ENCODE measurements around the gene DSCAML1.

Gene DSCAML1

DNA sequence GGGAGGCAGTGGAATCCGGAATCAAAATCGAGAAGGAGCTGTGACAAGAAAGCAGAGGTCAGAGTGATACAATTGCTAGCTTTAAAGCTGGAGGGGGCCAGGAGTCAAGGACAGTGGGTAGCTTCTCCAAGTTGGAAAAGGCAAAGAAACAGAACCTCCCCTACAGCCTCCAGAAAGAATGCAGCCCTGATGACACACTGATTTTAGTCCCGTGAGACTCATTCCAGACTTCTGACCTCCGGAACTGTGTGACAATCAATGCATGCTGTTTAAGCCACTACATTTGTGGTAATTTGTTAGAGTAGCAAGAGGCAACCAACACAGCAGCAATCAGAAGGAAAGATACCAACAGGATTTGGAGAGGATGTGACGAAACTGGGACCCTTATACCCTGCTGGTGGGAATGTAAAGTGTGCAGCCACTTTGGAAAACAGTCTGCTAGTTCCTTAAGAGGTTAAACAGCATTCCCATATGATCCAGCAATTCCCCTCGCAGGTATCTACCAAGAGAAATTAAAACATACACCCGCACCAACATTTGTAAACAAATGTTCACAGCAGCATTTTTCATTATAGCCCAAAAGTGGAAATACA lies 66.7 kb downstream of the DSCAML1 start:
- Mint-ChIP-seq H3K27ac (no peak overlapping the region), H3K9me3 (no peaks in the 10 kb centered on the region), H3K27me3 (ENCODE audit: low read depth) (peaks cover 9% of the 10 kb centered on the region), H3K4me3 (no peak overlapping the region), H3K36me3 (ENCODE audit: low read depth) (no peaks in the 10 kb centered on the region), H3K4me1 (ENCODE audit: low read depth) (no peaks in the 10 kb centered on the region)

DNA sequence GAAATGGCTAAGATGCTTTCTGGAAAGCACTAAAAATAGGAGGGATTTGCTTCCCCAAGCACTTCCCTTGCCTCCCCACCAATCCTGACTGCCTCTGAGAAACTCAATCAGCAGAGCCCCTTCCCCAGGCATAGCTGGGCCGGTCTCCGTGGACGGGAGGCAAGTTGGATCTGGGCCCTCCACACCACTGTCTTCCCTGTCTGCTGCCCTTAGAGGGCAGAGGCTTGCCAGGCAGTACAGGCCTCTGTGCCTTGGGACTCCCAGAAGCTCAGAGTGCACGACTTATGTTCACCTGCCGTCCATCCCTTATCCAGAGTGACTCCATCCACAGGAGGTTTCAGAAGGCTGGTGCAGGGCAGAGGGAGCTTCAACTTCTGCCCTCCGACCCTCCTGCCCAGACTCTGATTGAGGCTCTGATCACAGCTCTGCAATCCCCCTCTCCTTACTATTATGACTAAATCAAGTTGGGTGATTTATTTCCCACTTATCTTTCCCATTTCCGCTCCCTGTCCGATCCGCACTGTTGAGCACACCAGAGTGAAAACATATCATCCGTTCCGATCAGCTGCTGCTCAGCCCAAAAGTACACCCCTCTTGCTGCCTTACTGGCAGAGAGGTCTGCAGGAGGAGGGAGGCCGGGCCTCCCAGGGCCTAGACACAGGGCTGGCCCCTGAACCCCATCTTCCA lies 71.8 kb downstream of the DSCAML1 start:
- Mint-ChIP-seq H3K9me3 (no peaks in the 10 kb centered on the region), H3K27me3 (ENCODE audit: low read depth) (peaks cover 14% of the 10 kb centered on the region), H3K4me1 (ENCODE audit: low read depth) (no peaks in the 10 kb centered on the region)

DNA sequence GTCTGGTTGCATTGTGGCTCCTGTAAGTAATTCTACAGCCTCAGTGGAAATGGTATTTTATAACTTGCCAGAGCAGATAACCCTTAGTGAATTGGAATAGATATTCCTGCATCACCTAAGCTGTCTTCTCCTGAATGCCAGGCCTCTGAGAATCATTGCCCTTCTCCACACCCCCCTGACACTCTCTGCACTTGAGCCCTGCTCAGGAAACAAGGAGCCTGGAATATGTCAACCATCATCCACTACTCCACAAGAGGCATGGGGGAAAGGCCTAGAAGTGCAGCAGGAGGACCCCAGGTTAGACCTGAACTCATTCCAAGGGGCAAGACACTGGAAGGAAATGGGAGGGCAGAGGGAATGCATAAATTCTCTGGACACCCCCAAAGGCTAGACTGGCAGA lies 72.4 kb downstream of the DSCAML1 start:
- Mint-ChIP-seq H3K27me3 (ENCODE audit: low read depth) (peaks cover 10% of the 10 kb centered on the region), H3K4me1 (ENCODE audit: low read depth) (no peaks in the 10 kb centered on the region), H3K4me3 (no peak overlapping the region), H3K36me3 (ENCODE audit: low read depth) (no peaks in the 10 kb centered on the region), H3K9me3 (no peaks in the 10 kb centered on the region), H3K27ac (no peak overlapping the region)

More for the DNA sequence above, 71.8 kb downstream of the DSCAML1 start:
- Mint-ChIP-seq H3K4me3 (no peak overlapping the region), H3K36me3 (ENCODE audit: low read depth) (no peaks in the 10 kb centered on the region), H3K27ac (no peak overlapping the region)

DNA sequence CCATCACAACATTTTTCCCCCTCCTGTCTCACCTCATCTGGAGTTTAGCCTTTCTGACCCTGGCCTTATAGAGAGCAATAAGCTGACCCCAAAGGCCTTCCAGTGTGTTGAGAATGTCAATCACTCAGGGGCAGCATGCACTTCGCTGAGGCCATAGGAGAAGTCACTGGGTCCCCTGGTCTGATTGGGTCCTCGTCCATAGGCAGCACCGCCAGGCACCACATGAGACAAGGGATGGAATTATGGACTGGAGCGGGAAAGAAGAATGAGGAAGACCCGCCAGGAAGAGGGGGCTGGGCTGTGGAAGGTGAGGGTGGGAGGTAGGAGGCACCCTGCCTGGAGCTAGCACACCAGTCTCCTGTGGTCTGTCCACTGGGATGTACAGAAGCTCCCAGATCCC lies 72.9 kb downstream of the DSCAML1 start:
- Mint-ChIP-seq H3K4me1 (ENCODE audit: low read depth) (no peaks in the 10 kb centered on the region), H3K36me3 (ENCODE audit: low read depth) (no peaks in the 10 kb centered on the region), H3K4me3 (no peak overlapping the region), H3K9me3 (no peaks in the 10 kb centered on the region), H3K27ac (no peak overlapping the region), H3K27me3 (ENCODE audit: low read depth) (peaks cover 5% of the 10 kb centered on the region)

DNA sequence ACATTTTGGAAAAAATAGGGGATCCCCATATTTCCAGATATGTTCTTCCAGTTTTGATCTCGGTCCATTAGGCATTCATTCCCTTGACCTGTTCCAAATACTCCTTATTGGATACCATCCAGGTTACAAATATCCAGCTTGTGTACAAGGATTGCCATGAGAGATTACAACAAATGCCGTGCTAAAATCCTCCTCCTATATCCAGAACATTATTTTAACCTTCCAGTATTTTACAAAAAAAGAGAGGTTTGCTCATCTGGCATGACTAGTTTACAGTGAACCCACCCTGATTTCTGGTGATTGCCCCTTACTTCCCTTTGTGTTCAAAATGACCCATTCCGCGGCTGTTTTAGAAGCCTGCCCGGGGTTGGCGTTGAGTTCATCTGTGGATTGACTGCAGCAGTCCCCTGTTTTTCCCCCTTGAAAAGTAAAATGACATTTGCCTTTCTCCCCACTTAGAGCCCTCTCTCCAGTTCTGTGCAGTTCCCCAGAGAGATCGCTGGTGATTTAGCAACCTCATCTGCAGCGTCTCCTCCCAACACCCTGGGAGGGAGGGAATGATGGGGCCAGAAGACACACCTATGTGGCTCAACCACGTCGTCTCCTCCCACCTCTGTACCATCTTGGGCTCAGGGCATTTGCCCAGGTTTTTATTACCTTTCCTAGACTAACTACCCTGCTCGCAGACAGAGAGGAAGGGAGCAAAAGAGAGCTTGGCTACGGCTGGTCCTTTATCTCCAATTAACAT lies 73.6 kb downstream of the DSCAML1 start:
- Mint-ChIP-seq H3K27ac (no peak overlapping the region), H3K27me3 (ENCODE audit: low read depth) (peaks cover 5% of the 10 kb centered on the region), H3K36me3 (ENCODE audit: low read depth) (no peaks in the 10 kb centered on the region), H3K4me1 (ENCODE audit: low read depth) (no peaks in the 10 kb centered on the region), H3K4me3 (no peak overlapping the region), H3K9me3 (no peaks in the 10 kb centered on the region)

DNA sequence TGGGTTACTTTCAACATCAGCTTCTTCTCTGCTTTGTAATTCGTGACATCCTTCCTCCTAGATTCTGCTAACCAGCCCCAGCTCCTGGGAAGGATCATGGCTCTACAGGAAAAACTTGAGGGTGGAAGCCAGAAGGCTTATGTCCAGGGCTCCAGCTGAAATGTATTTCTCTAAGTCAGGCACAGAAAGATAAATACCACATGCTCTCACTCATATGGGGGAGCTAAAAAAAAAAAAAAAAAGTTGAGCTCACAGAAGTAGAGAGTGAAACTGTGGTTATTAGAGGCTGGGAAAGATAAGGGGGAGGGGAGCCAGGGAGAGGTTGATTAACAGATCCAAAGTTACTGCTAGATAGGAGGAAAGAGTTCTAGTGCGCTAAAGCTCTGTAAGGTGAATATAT lies 74.9 kb downstream of the DSCAML1 start:
- no peak overlapping the region for H3K4me3 Mint-ChIP-seq
- H3K27ac Mint-ChIP-seq: no peak overlapping the region
- no peaks in the 10 kb centered on the region for H3K9me3 Mint-ChIP-seq
- no peaks in the 10 kb centered on the region for H3K36me3 Mint-ChIP-seq (ENCODE audit: low read depth)
- H3K4me1 Mint-ChIP-seq (ENCODE audit: low read depth): no peaks in the 10 kb centered on the region
- peaks cover 5% of the 10 kb centered on the region for H3K27me3 Mint-ChIP-seq (ENCODE audit: low read depth)

DNA sequence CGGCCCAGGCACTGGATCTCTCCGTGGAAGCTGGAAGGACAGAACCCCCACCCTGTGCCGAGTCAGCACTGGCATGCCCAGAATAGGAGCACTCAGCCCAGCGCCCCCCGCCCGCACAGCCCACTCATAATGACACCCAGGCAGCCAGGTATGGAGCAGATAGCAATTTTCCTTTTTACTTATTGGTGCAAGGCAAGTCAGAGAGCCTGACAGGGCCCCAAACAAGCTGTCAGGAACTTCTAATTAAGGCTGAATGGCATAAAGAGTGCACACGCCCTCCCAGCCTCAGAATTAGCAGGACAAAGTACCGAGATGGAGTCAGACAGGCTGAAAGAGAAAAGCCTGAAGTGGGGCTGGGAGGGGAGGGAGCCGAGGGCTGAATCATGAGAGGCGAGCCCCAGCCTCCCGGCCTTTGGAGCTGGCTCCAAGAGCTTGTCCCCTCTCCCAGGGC lies 76.9 kb downstream of the DSCAML1 start:
- Mint-ChIP-seq H3K4me3 (no peak overlapping the region), H3K4me1 (ENCODE audit: low read depth) (no peaks in the 10 kb centered on the region), H3K36me3 (ENCODE audit: low read depth) (no peaks in the 10 kb centered on the region), H3K9me3 (no peaks in the 10 kb centered on the region), H3K27ac (no peak overlapping the region), H3K27me3 (ENCODE audit: low read depth) (peaks cover 8% of the 10 kb centered on the region)

DNA sequence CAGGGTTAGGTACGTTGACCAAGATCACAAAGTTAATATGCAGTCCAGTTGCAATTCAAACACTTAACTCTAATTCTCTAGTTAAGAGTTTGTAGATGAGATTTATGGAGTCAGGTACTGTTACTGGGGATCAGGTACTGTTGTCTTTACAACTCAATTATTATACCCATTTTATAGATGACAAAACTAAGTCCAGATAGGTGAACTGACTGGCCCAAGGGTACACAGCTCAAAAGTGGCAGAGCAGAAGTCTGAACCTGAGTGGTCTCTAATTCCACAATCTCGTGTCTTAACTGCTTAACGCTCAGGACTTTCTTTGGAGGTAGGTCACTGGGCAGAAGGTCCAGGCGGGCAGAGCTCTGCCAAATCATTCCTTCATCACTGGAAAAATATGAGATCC lies 77.5 kb downstream of the DSCAML1 start:
- H3K27ac Mint-ChIP-seq: no peak overlapping the region
- no peaks in the 10 kb centered on the region for H3K4me1 Mint-ChIP-seq (ENCODE audit: low read depth)
- no peaks in the 10 kb centered on the region for H3K9me3 Mint-ChIP-seq
- H3K4me3 Mint-ChIP-seq: no peak overlapping the region
- H3K36me3 Mint-ChIP-seq (ENCODE audit: low read depth): no peaks in the 10 kb centered on the region
- H3K27me3 Mint-ChIP-seq (ENCODE audit: low read depth): peaks cover 8% of the 10 kb centered on the region

DNA sequence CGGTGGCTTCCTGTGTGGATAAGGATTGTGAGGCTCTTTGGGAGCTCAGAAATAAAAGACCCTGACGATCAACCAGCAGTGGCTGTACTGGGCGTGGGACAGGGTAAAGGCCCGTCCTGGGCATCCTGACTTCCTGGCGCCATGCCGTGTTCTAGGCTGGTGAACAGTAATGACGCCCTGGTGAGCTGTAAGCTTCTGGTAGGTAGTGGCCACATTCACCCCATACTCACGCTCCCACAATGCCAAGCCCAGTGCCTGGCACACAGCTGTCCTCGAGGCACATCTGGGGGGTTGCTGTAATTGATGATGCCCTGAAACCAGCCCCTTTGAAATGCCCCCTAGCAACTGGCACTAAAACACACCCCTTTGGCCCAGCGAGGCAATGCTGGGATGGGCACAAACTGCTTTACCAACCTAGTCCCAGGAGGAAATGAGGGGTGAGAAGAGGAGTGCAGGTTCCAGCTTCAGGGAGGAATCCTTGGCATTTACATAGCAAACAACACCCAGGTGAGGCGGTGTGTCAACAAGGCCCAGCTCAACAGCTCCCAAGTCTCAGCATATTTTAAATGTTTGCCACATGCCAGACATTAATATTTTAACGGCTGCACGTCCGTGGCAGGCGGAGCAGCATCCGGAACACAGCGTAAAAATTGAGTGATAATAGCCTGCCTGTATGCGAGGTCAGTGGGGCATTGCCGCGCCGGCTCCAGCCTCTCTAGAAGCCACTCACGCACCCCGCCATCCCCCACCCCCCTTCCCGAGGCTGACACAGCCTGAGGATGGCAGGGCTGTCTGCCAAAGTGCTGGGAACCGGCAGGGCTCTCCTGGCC lies 79.3 kb downstream of the DSCAML1 start:
- Mint-ChIP-seq H3K27me3 (ENCODE audit: low read depth) (peaks cover 3% of the 10 kb centered on the region), H3K4me3 (no peak overlapping the region), H3K36me3 (ENCODE audit: low read depth) (no peaks in the 10 kb centered on the region), H3K27ac (no peak overlapping the region), H3K9me3 (no peaks in the 10 kb centered on the region), H3K4me1 (ENCODE audit: low read depth) (no peaks in the 10 kb centered on the region)

DNA sequence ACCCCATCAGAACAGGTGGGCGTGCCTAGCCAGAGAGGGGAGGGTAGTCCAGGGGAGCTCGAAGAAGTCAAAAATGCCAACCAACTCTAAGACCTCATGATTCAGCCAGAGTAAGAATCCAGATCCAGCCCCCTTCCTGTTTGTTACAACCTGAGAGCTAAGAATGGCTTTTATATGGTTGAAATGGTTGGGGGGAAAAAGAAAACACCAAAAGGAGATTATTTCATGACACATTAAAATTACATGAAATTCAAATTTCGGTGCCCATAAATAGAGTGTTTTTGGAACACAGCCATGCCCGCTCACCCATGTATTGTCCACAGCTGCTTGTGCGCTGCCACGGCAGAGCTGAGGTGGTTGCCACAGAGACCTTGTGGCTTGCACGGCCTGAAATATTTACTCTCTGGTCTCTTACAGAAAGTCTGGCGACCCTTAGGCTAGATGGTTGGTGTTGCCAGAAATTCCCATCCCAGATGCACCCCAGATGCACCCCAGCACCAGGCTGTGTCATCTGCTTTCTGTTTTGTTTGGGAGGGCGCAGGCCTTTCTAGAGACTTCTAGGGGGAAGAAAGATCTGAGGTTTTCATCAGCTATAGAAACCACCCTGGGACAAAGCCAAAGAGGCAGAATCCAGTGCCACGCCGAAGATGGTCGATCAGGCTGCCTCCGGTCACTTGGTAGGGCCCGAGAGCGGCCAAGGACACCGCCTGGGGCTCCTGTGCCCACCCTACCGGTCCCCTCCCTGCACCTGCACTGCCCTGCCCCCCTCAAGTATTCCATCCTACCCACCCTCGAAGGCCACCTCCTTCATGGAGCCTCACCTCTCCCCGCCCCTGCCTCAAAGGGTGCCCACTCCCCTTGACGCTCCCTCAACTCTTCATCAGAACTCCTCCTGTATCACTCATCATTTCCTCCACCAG lies 80.2 kb downstream of the DSCAML1 start:
- Mint-ChIP-seq H3K4me1 (ENCODE audit: low read depth) (no peaks in the 10 kb centered on the region), H3K27me3 (ENCODE audit: low read depth) (peaks cover 3% of the 10 kb centered on the region), H3K9me3 (no peaks in the 10 kb centered on the region), H3K4me3 (no peak overlapping the region), H3K27ac (no peak overlapping the region), H3K36me3 (ENCODE audit: low read depth) (no peaks in the 10 kb centered on the region)

DNA sequence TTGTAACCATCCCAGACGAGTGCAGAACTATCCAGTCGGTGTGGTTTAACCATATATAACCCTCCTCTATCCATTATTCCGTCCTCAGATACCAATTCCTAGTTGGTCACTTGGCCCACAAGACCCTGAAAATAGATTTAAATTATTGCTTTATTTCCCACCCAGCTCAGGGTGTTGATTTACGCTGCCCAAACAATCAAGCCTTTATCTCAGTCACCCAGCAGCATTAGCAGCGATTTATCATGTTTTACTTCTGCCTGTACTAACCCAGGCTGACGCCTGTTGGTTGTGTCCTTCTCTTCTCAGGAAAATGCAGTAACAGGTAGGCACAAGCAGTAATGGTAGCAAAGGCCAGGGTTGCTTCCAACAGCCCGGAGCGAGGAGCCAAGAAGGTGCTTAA lies 81.2 kb downstream of the DSCAML1 start:
- Mint-ChIP-seq H3K27ac (no peak overlapping the region), H3K4me1 (ENCODE audit: low read depth) (no peaks in the 10 kb centered on the region), H3K27me3 (ENCODE audit: low read depth) (peaks cover 3% of the 10 kb centered on the region), H3K9me3 (no peaks in the 10 kb centered on the region), H3K36me3 (ENCODE audit: low read depth) (no peaks in the 10 kb centered on the region), H3K4me3 (no peak overlapping the region)

DNA sequence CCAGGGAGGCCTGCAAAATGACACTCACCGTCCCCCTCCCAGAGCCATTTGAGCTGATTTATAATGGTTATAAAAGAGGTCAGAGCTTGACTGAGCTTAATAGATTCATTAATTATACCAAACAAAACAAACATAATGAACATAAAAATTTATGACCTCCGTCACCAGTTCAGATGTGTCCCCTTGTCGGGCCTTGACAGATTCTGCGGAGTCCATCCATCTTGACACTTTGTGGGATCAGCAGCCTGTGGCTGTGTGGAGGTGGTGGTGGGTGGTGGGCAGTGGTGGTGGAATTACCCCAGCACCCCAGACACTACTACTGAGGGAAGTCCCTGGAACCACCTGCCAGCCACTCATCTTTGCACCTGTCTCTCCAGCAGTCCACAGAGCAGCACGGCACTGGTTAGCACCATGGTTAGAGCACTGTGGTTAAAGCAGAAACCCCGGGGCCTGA lies 83.5 kb downstream of the DSCAML1 start:
- peaks cover 3% of the 10 kb centered on the region for H3K27me3 Mint-ChIP-seq (ENCODE audit: low read depth)
- no peak overlapping the region for H3K27ac Mint-ChIP-seq
- H3K9me3 Mint-ChIP-seq: no peaks in the 10 kb centered on the region
- H3K36me3 Mint-ChIP-seq (ENCODE audit: low read depth): no peaks in the 10 kb centered on the region
- no peak overlapping the region for H3K4me3 Mint-ChIP-seq
- no peaks in the 10 kb centered on the region for H3K4me1 Mint-ChIP-seq (ENCODE audit: low read depth)

DNA sequence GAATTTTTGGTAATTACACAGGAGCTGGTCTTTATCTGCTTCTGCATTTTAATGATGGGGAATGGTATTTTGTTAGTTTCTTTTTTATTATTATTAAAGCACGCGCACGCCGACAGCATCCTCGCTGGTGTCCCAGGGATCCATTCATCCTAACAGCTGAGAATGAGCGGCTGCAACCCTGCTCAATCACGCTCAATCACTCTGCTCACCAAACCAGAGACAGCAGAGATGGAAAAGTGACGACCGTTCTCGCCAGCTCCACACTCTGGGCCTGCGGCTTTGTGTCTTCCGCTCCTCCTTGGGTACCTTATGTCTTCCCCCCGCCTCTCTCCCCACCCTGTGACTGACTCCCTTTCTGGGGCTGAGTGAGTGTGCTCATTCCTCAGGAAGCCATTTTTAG lies 84.5 kb downstream of the DSCAML1 start:
- H3K4me3 Mint-ChIP-seq: no peak overlapping the region
- H3K36me3 Mint-ChIP-seq (ENCODE audit: low read depth): no peaks in the 10 kb centered on the region
- peaks cover 3% of the 10 kb centered on the region for H3K27me3 Mint-ChIP-seq (ENCODE audit: low read depth)
- H3K9me3 Mint-ChIP-seq: no peaks in the 10 kb centered on the region
- H3K4me1 Mint-ChIP-seq (ENCODE audit: low read depth): no peaks in the 10 kb centered on the region
- H3K27ac Mint-ChIP-seq: no peak overlapping the region

Measured in T-helper 1 cell treated with Interleukin-12 subunit alpha and Interleukin-12 subunit beta and Interleukin-4 antibody, amounts not matched to agents 30 μg/mL and 1 μg/mL, for 36 hours (primary cell).